ENCODE data around the gene LRRC59. TPM values are rescaled to one million over a fixed set of nuclear protein-coding genes. Genes with fewer than 3 reads are reported as not detected.
A peak's percentile ranks its signal among the peaks of the same experiment; 100 is the strongest.

The LRRC59 gene
- total RNA-seq, 2 donors from 2014 or later: 87.9 to 98.2 TPM

DNA sequence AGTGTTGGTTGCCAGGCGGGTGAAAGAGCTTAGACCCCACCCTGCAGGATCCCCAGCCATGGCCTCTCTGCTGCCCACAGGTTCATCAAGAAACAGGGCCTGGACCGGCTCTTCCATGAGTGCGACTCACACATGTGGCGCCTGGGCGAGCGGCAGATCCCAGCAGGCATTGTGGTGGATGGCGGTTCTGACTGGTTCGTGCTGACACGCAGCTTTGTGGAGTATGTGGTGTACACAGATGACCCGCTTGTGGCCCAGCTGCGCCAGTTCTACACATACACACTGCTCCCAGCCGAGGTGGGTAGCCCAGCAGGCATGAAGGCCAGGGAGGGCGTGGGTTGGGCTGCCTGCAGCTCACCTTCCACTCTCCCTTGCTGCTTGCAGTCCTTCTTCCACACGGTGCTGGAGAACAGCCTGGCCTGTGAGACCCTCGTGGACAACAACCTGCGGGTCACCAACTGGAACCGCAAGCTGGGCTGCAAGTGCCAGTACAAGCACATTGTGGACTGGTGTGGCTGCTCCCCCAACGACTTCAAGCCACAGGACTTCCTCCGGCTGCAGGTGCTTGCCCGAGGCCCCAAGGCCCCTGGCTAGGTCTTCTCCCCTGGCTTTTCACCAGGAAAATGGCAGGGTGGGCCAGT, 41.5 kb downstream of the LRRC59 start:
- Histone ChIP-seq H3K9me3 (ENCODE audit: control insufficient read depth, low read length) (no peaks in the 10 kb centered on the region), H3K4me3 (ENCODE audit: low read length) (no peak overlapping the region), H3K27me3 (ENCODE audit: control insufficient read depth, insufficient read depth, low read length, poor library complexity, severe bottlenecking) (no peaks in the 10 kb centered on the region), H3K4me1 (ENCODE audit: control insufficient read depth, insufficient read depth, low read length) (no peaks in the 10 kb centered on the region), H3K9ac (ENCODE audit: extremely low read depth, low read length, poor library complexity, severe bottlenecking) (no peak overlapping the region), H3K27ac (ENCODE audit: low read depth, low read length) (no peak overlapping the region), H3K36me3 (ENCODE audit: control insufficient read depth, insufficient read depth, low read length) (peaks cover 63% of the 10 kb centered on the region)
- TF ChIP-seq, protein P1, sequence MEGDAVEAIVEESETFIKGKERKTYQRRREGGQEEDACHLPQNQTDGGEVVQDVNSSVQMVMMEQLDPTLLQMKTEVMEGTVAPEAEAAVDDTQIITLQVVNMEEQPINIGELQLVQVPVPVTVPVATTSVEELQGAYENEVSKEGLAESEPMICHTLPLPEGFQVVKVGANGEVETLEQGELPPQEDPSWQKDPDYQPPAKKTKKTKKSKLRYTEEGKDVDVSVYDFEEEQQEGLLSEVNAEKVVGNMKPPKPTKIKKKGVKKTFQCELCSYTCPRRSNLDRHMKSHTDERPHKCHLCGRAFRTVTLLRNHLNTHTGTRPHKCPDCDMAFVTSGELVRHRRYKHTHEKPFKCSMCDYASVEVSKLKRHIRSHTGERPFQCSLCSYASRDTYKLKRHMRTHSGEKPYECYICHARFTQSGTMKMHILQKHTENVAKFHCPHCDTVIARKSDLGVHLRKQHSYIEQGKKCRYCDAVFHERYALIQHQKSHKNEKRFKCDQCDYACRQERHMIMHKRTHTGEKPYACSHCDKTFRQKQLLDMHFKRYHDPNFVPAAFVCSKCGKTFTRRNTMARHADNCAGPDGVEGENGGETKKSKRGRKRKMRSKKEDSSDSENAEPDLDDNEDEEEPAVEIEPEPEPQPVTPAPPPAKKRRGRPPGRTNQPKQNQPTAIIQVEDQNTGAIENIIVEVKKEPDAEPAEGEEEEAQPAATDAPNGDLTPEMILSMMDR (conservative IDR thresholded peaks at IDR 0.05): no peak
- 96 to 98% methylated on average over 17 to 20 of the region's 20 CpGs for WGBS, 2 experiments (ENCODE audit: insufficient coverage in 1 of 2, insufficient read length in 1 of 2)
- no peak overlapping the region for H3K4me3 Mint-ChIP-seq
- H3K27me3 Mint-ChIP-seq (ENCODE audit: insufficient read depth): no peaks in the 10 kb centered on the region
- H3K4me1 Mint-ChIP-seq: no peaks in the 10 kb centered on the region
- peak; percentile 40 for DNase-seq
- H3K27ac Mint-ChIP-seq: no peak overlapping the region
- peaks cover 69% of the 10 kb centered on the region for H3K36me3 Mint-ChIP-seq (ENCODE audit: low read depth)
- H3K9me3 Mint-ChIP-seq: no peaks in the 10 kb centered on the region

DNA sequence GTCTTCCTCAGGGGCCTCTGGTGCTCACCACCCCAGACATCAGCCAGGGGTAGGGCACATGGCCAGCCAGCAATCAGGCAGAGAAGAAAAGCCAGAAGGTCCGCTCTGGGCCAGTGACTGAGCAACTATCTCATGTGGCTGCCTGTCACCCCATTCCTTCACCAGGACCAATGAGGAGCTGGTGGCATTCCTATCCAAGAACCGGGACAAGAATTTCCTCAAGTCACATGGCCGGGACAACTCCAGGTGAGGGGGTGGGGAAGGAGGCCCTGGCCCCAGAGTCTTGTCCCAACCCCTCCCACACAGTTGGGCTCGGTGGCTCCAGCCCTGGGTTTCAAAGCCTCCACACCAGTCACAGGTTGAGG, 42.0 kb downstream of the LRRC59 start:
- 93% methylated on average over 4 of the region's 4 CpGs; no CpG with 5 or more reads in 1 of the 2 experiments for WGBS, 2 experiments (ENCODE audit: insufficient coverage in 1 of 2, insufficient read length in 1 of 2)
- no peak overlapping the region for H3K27ac Mint-ChIP-seq
- no peak overlapping the region for H3K4me3 Mint-ChIP-seq
- Histone ChIP-seq H3K9ac (ENCODE audit: extremely low read depth, low read length, poor library complexity, severe bottlenecking) (no peak overlapping the region), H3K9me3 (ENCODE audit: control insufficient read depth, low read length) (no peaks in the 10 kb centered on the region), H3K4me3 (ENCODE audit: low read length) (no peak overlapping the region), H3K4me1 (ENCODE audit: control insufficient read depth, insufficient read depth, low read length) (no peaks in the 10 kb centered on the region), H3K27ac (ENCODE audit: low read depth, low read length) (no peak overlapping the region), H3K36me3 (ENCODE audit: control insufficient read depth, insufficient read depth, low read length) (peaks cover 61% of the 10 kb centered on the region), H3K27me3 (ENCODE audit: control insufficient read depth, insufficient read depth, low read length, poor library complexity, severe bottlenecking) (no peaks in the 10 kb centered on the region)
- no peaks in the 10 kb centered on the region for H3K4me1 Mint-ChIP-seq
- H3K9me3 Mint-ChIP-seq: no peaks in the 10 kb centered on the region
- TF ChIP-seq, protein P1 (conservative IDR thresholded peaks at IDR 0.05): no peak
- H3K27me3 Mint-ChIP-seq (ENCODE audit: insufficient read depth): no peaks in the 10 kb centered on the region
- DNase-seq: peak; percentile 46
- peaks cover 73% of the 10 kb centered on the region for H3K36me3 Mint-ChIP-seq (ENCODE audit: low read depth)

DNA sequence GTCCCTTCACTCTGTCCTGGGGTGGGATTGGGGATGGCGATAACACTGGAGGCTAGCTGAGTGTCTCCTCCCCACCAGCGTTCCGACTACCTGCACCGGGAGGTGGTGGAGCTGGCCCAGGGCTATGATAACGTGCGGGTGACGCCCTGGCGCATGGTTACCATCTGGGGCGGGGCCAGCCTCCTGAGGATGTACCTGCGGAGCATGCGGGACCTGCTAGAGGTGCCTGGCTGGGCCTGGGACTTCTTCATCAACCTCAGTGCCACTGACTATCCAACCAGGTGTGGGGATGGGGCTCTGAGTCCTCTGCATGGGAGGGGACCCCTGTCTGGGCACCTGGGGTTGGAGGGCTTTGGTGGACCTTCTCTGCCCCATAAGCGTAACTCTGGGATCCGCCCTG, 42.5 kb downstream of the LRRC59 start:
- TF ChIP-seq, protein P1 (conservative IDR thresholded peaks at IDR 0.05): no peak
- no peak overlapping the region for H3K27ac Mint-ChIP-seq
- no peak overlapping the region for H3K27ac ChIP-seq (ENCODE audit: low read depth, low read length)
- peak; percentile 45 for DNase-seq
- H3K4me1 ChIP-seq (ENCODE audit: control insufficient read depth, insufficient read depth, low read length): no peaks in the 10 kb centered on the region
- no peak overlapping the region for H3K4me3 ChIP-seq (ENCODE audit: low read length)
- 95 to 100% methylated on average over 12 to 13 of the region's 13 CpGs for WGBS, 2 experiments (ENCODE audit: insufficient coverage in 1 of 2, insufficient read length in 1 of 2)
- no peaks in the 10 kb centered on the region for H3K27me3 Mint-ChIP-seq (ENCODE audit: insufficient read depth)
- H3K4me3 Mint-ChIP-seq: no peak overlapping the region
- H3K36me3 Mint-ChIP-seq (ENCODE audit: low read depth): peaks cover 73% of the 10 kb centered on the region
- H3K9ac ChIP-seq (ENCODE audit: extremely low read depth, low read length, poor library complexity, severe bottlenecking): no peak overlapping the region
- H3K36me3 ChIP-seq (ENCODE audit: control insufficient read depth, insufficient read depth, low read length): peaks cover 61% of the 10 kb centered on the region
- no peaks in the 10 kb centered on the region for H3K9me3 Mint-ChIP-seq
- no peaks in the 10 kb centered on the region for H3K27me3 ChIP-seq (ENCODE audit: control insufficient read depth, insufficient read depth, low read length, poor library complexity, severe bottlenecking)
- H3K9me3 ChIP-seq (ENCODE audit: control insufficient read depth, low read length): no peaks in the 10 kb centered on the region
- no peaks in the 10 kb centered on the region for H3K4me1 Mint-ChIP-seq
